HUES6 (cell line): Measurements from ENCODE around the gene HPCAL4.
A peak's percentile ranks its signal among the peaks of the same experiment; 100 is the strongest.

Source experiments
- H3K27ac ChIP-seq: 2 replicates; pipeline ENCODE4 v1.7.0; 2013; ENCODE audit warnings: low read depth, mild to moderate bottlenecking, low read length, inconsistent platforms
- H3K27me3 ChIP-seq: 2 replicates; pipeline ENCODE4 v1.6.1; 2013; ENCODE audit warnings: low read length; ENCODE audit not compliant: control insufficient read depth, insufficient read depth
- H3K36me3 ChIP-seq: 2 replicates; pipeline ENCODE4 v1.6.1; 2013; ENCODE audit warnings: low read length; ENCODE audit not compliant: control insufficient read depth, insufficient read depth
- H3K4me1 ChIP-seq: 2 replicates; pipeline ENCODE4 v1.6.1; 2013; ENCODE audit warnings: low read length; ENCODE audit not compliant: control insufficient read depth, insufficient read depth
- H3K4me3 ChIP-seq: 2 replicates; pipeline ENCODE4 v1.5.1; 2013; ENCODE audit warnings: low read depth, low read length
- H3K9ac ChIP-seq: one replicate; pipeline ENCODE4 v1.6.1; 2013; ENCODE audit warnings: mild to moderate bottlenecking, low read length
- H3K9me3 ChIP-seq: 2 replicates; pipeline ENCODE4 v1.6.1; 2013; ENCODE audit warnings: low read depth, low read length; ENCODE audit not compliant: control insufficient read depth, insufficient read depth

Gene HPCAL4

DNA sequence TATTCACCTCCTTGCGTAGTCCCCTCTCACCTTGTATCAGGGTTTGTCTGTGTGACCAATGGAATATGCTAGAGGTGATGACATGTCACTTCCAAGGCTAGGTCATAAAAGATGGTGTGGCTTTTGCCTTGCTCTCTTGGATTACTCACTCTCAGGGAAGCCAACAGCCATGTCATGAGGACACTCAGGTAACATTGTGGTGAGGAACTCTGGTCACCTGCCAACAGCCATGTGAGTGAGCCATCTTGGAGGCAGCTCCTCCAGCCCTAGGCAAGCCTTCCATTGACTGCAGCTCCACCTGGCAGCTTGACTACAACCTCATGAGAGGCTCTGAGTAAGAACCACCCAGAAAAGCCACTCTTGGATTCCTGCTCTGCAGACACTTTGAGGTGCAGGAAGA, 40.8 kb downstream of the HPCAL4 start:
- Histone ChIP-seq H3K27me3 (peaks cover 65% of the 10 kb centered on the region), H3K9me3 (no peaks in the 10 kb centered on the region), H3K27ac (no peak overlapping the region), H3K36me3 (no peaks in the 10 kb centered on the region), H3K9ac (no peak overlapping the region), H3K4me3 (no peak overlapping the region), H3K4me1 (peaks cover 8% of the 10 kb centered on the region)

- Histone ChIP-seq H3K36me3 (no peaks in the 10 kb centered on the region), H3K9ac (no peak overlapping the region), H3K4me3 (no peak overlapping the region), H3K27me3 (peaks cover 67% of the 10 kb centered on the region), H3K27ac (no peak overlapping the region), H3K9me3 (no peaks in the 10 kb centered on the region), H3K4me1 (peaks cover 8% of the 10 kb centered on the region)
Observed at GRCh38 chr1:39649636-39650185, 41.5 kb downstream of the HPCAL4 start.

DNA sequence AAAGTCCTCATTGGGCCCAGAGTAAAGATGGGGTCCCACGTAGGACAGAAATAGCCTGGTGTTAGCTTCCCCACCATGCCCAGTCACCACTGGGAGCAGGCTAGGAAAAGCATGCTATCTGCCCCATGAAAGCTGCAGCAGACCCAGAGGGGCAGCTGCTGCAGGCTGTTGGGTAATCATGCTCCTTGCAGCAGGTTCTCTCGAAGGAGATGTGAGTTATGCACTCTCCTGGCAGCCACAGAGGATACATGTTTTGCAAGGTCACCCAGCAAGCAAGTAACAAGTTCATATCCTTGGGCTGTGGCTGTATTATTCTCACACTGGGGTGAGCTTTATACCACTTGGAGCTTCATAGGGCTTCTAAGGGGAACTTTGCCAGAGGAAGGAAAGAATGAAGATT, 42.7 kb downstream of the HPCAL4 start:
- no peaks in the 10 kb centered on the region for H3K9me3 ChIP-seq
- H3K4me1 ChIP-seq = peaks cover 8% of the 10 kb centered on the region
- no peak overlapping the region for H3K27ac ChIP-seq
- no peaks in the 10 kb centered on the region for H3K36me3 ChIP-seq
- no peak overlapping the region for H3K4me3 ChIP-seq
- H3K27me3 ChIP-seq = peaks cover 67% of the 10 kb centered on the region
- no peak overlapping the region for H3K9ac ChIP-seq

- H3K4me1 ChIP-seq = peaks cover 8% of the 10 kb centered on the region
- H3K27me3 ChIP-seq = peaks cover 78% of the 10 kb centered on the region
- no peaks in the 10 kb centered on the region for H3K9me3 ChIP-seq
- H3K4me3 ChIP-seq = no peak overlapping the region
- H3K36me3 ChIP-seq = no peaks in the 10 kb centered on the region
- no peak overlapping the region for H3K27ac ChIP-seq
- no peak overlapping the region for H3K9ac ChIP-seq
Observed at GRCh38 chr1:39647247-39647646, 44.0 kb downstream of the HPCAL4 start.

DNA sequence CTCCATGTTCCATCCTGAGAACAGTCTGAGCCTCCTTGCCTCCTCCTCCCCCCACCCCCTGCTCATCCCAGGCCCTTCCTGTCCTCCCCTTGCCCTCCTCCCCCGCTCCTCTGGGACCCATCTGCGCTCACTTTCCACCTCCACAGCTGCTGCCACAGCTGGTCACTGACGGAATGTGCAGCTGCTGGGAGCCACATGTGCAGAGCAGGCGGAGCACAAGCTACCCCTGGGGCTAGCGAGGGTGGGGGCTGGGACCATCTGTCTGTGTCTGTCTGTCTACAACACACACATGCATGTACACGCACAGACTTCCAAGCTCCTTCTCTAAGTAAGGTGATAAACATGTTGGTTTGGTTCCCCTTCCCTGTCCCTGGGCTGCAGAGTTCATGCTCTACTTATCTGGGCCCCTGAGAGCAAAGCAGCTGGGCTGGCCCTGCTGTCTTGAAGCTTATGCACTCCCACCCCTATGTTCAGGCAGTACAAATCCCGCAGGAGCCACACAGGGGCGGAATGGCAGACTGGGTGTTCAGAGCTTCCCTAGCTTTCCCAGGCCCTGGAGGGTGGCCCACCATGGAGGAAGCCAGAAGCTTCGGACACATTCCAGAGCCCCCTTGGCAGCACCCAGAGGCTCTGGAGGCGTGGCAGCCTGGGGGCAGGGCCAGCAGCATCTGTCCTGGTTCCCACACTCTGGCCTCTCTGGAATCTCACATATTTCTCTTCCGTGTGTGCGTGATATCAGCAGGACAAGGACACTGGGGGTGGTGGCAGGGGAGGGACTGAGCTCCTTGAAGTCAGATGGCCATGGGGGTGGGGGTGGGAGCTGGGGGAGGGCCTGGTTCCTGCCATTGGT, 44.8 kb downstream of the HPCAL4 start:
- H3K27me3 ChIP-seq = peaks cover 79% of the 10 kb centered on the region
- no peaks in the 10 kb centered on the region for H3K9me3 ChIP-seq
- no peak overlapping the region; the same call in 1 of the 2 replicates for H3K27ac ChIP-seq
- no peak overlapping the region for H3K4me3 ChIP-seq
- H3K9ac ChIP-seq = no peak overlapping the region
- no peaks in the 10 kb centered on the region for H3K36me3 ChIP-seq
- peaks cover 8% of the 10 kb centered on the region for H3K4me1 ChIP-seq

- Histone ChIP-seq H3K4me1 (peaks cover 8% of the 10 kb centered on the region), H3K27ac (no peak overlapping the region), H3K9ac (no peak overlapping the region), H3K9me3 (no peaks in the 10 kb centered on the region), H3K27me3 (peaks cover 79% of the 10 kb centered on the region), H3K4me3 (no peak overlapping the region), H3K36me3 (no peaks in the 10 kb centered on the region)
Observed at GRCh38 chr1:39645411-39646043, 45.7 kb downstream of the HPCAL4 start.

- Histone ChIP-seq H3K4me3 (no peak overlapping the region), H3K36me3 (no peaks in the 10 kb centered on the region), H3K9me3 (no peaks in the 10 kb centered on the region), H3K27me3 (peaks cover 87% of the 10 kb centered on the region), H3K9ac (no peak overlapping the region), H3K27ac (no peak overlapping the region), H3K4me1 (peaks cover 8% of the 10 kb centered on the region)
Observed at GRCh38 chr1:39643705-39644104, 47.5 kb downstream of the HPCAL4 start.

GRCh38 chr1:39642796-39643195, 48.4 kb downstream of the HPCAL4 start:
- Histone ChIP-seq H3K9ac (no peak overlapping the region), H3K27ac (no peak overlapping the region), H3K36me3 (no peaks in the 10 kb centered on the region), H3K27me3 (peaks cover 87% of the 10 kb centered on the region), H3K9me3 (no peaks in the 10 kb centered on the region), H3K4me3 (no peak overlapping the region), H3K4me1 (peaks cover 8% of the 10 kb centered on the region)

DNA sequence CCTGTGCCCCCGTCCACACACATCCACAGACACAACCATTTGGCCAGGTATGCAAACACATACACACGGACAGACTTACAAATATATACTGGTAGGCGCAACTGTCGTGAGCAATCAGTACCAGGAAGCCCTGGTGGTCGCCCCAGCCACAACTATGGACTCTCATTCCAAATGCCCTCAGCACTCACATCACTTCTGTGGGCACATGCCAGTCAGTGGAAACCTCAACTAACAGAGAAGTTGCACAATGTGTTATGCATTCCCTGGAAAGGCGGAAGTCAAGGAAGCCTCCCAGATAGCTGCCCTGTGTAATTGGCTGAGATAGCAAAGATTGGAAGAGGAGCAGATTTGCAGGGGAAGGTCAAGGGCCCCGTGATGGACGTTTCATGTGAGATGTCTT, 50.4 kb downstream of the HPCAL4 start:
- Histone ChIP-seq H3K4me1 (no peaks in the 10 kb centered on the region), H3K27me3 (peaks cover 92% of the 10 kb centered on the region), H3K4me3 (no peak overlapping the region), H3K9me3 (no peaks in the 10 kb centered on the region), H3K36me3 (no peaks in the 10 kb centered on the region), H3K9ac (no peak overlapping the region), H3K27ac (no peak overlapping the region)

- Histone ChIP-seq H3K36me3 (no peaks in the 10 kb centered on the region), H3K4me3 (peak within 1 kb of the TSS; percentile 72), H3K27ac (no peak within 1 kb of the TSS), H3K9ac (no peak within 1 kb of the TSS), H3K27me3 (peaks cover 93% of the 10 kb centered on the region), H3K4me1 (no peaks in the 10 kb centered on the region), H3K9me3 (no peaks in the 10 kb centered on the region)
Observed at GRCh38 chr1:39639305-39640130, 51.7 kb downstream of the HPCAL4 start, which contains the start of gene HEYL. HEYL (minus strand) TSS chr1:39639643; CDS start chr1:39639625, 18 bp downstream.
